Subcutaneous abdominal adipose tissue (tissue), 5 donors: ENCODE results near the gene KIF15.
A peak's percentile ranks its signal among the peaks of the same experiment; 100 is the strongest.
"Not testable (repeated sequence)": the region's sequence is repeated elsewhere in the genome, so short reads cannot be mapped to it uniquely, and the experiment has no call there.

ENCODE experiments used
- H3K27ac ChIP-seq: one replicate; pipeline ENCODE4 v1.7.0; 2013; ENCODE audit warnings: low read depth, mild to moderate bottlenecking, inconsistent platforms, low read length, moderate library complexity
- H3K27me3 ChIP-seq, 5 donors: one replicate each; pipeline ENCODE4 v1.7.0; 2013; ENCODE audit warnings: low read length in 5 of 5, inconsistent platforms in 1 of 5; ENCODE audit not compliant: control insufficient read depth in 5 of 5, insufficient read depth in 4 of 5
- H3K36me3 ChIP-seq, 5 donors: one replicate each; pipeline ENCODE4 v1.7.0; 2013; ENCODE audit warnings: low read length in 5 of 5; ENCODE audit not compliant: control insufficient read depth in 5 of 5, insufficient read depth in 5 of 5
- H3K4me1 ChIP-seq, 5 donors: one replicate each; pipeline ENCODE4 v1.7.0; 2013; ENCODE audit warnings: low read length in 5 of 5, mild to moderate bottlenecking in 3 of 5, moderate library complexity in 1 of 5; ENCODE audit not compliant: control insufficient read depth in 5 of 5, insufficient read depth in 5 of 5
- H3K4me3 ChIP-seq, 5 donors: one replicate each; pipeline ENCODE4 v1.7.0; 2013; ENCODE audit warnings: low read length in 5 of 5, low read depth in 1 of 5
- H3K9ac ChIP-seq, 5 donors: one replicate each; pipeline ENCODE4 v1.7.0; 2013; ENCODE audit warnings: low read length in 5 of 5, mild to moderate bottlenecking in 4 of 5, moderate library complexity in 3 of 5
- H3K9me3 ChIP-seq, 5 donors: one replicate each; pipeline ENCODE4 v1.7.0; 2013; ENCODE audit warnings: low read length in 5 of 5; ENCODE audit not compliant: control insufficient read depth in 5 of 5
- donor health status: healthy.
- donor health status: healthy.
- donor health status: healthy.
- donor health status: healthy.
- donor health status: healthy.

The KIF15 gene

GRCh38 chr3:44814751-44815150 is 53.2 kb downstream of the KIF15 start:
- H3K27me3 ChIP-seq, result no peaks in the 10 kb centered on the region
- no peak overlapping the region for H3K27ac ChIP-seq
- no peak overlapping the region for H3K4me3 ChIP-seq
- H3K9ac ChIP-seq, result no peak overlapping the region
- H3K9me3 ChIP-seq, result no peaks in the 10 kb centered on the region
- H3K4me1 ChIP-seq, result no peaks in the 10 kb centered on the region
- H3K36me3 ChIP-seq, result no peaks in the 10 kb centered on the region

GRCh38 chr3:44816334-44816733 is 54.7 kb downstream of the KIF15 start:
- not testable (repeated sequence) for H3K27ac ChIP-seq, H3K36me3 ChIP-seq, H3K27me3 ChIP-seq, H3K4me1 ChIP-seq, H3K4me3 ChIP-seq, H3K9ac ChIP-seq, H3K9me3 ChIP-seq

DNA sequence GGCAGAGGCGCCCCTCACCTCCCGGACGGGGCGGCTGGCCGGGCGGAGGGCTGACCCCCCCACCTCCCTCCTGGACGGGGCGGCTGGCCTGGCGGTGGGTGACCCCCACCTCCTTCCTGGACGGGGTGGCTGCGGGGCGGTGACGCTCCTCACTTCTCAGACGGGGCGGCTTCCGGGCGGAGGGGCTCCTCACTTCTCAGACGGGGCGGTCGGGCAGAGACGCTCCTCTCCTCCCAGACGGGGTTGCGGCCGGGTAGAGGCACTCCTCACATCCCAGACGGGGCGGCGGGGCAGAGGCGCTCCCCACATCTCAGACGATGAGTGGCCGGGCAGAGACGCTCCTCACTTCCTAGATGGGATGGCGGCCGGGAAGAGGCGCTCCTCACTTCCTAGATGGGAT is 59.6 kb downstream of the KIF15 start:
- peaks cover 2 to 23% (median 19%) of the 10 kb centered on the region in 5 donors for H3K4me1 ChIP-seq
- not testable (repeated sequence) for H3K9me3 ChIP-seq, H3K27ac ChIP-seq, H3K4me3 ChIP-seq, H3K27me3 ChIP-seq, H3K9ac ChIP-seq, H3K36me3 ChIP-seq

DNA sequence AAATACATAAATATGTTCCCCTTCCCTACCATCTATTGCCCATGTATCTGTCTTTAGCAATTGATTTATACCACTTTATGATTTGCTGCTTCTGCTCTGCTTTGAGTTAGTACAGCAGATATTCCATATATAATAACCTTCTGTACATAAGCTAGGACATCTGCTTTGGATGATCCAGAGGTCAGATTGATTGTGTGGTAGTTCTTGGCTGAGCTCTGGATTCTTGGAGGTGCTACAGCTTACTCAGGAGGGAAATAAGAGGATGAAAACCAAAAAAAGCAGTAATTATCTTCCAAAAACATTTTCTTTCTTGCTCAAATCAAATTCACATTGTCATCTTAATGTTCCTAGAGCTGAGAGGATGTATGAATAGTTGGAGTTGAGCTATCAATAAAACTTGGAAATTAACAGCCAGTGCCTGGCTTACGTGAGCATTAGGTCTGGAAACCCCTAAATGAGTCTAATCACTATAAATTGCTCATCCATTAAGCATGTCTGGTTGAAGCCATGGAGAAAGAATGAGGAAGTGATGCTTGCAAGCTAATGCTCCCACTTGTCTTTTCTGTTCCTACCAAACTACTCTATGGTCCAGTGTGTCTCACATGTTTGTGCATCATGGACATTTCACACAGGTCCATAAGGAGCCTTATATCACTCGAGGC is 63.8 kb downstream of the KIF15 start:
- H3K27ac ChIP-seq, result peak overlapping the region; percentile 91
- H3K36me3 ChIP-seq, result no peaks in the 10 kb centered on the region
- peaks cover 2 to 23% (median 19%) of the 10 kb centered on the region in 5 donors for H3K4me1 ChIP-seq
- no peaks in the 10 kb centered on the region for H3K9me3 ChIP-seq
- H3K27me3 ChIP-seq, result no peaks in the 10 kb centered on the region
- peak overlapping the region in 1 of 5 donors; percentile 57 for H3K9ac ChIP-seq
- H3K4me3 ChIP-seq, result no peak overlapping the region

DNA sequence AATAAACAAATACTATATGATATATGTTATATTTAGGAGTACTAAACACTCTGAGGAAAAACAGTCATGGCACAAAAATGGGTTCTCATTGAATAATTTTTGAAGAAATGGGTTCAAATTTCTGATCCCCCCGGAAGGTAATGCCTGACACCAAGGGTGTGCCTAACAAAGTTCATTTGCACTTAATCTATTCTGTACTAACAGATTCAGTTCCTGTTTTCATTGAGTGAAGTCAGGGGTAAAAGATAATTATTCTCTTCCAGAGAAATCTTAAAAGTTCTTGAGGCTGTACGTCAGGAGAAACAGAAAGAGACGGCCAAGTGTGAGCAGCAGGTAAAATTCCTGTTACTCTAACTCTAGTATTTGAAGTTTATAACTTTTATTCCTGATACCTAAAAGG is 65.6 kb downstream of the KIF15 start:
- Histone ChIP-seq H3K4me3 (no peak overlapping the region), H3K27me3 (no peaks in the 10 kb centered on the region), H3K9me3 (no peaks in the 10 kb centered on the region), H3K4me1 (peaks cover 2 to 23% (median 19%) of the 10 kb centered on the region in 5 donors), H3K27ac (no peak overlapping the region), H3K36me3 (no peaks in the 10 kb centered on the region), H3K9ac (no peak overlapping the region)

- Histone ChIP-seq H3K9me3 (no peaks in the 10 kb centered on the region), H3K9ac (no peak overlapping the region), H3K4me1 (no peaks in the 10 kb centered on the region), H3K4me3 (no peak overlapping the region), H3K27ac (no peak overlapping the region), H3K36me3 (no peaks in the 10 kb centered on the region), H3K27me3 (no peaks in the 10 kb centered on the region)
These were observed 69.6 kb downstream of the KIF15 start for GRCh38 chr3:44831232-44831631.

DNA sequence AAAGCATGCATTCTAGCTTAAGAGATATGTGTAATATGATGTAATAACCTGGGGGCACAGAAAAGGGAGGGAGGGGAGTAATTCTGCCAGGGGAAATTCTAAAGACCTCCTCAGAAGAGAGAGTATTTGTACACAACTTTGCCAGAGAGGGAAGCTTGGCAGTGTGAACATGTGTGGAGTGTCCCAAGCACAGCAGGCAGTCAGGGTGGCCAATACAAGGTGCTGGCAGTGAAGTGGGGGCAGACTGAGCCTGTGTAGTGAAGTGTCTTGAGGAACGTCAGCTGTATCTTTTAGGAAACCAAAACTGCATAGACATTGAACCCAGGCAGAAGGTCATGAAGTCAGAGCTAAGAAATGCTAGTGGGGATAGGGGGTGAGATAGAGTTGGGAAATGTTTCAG is 70.4 kb downstream of the KIF15 start:
- H3K27ac ChIP-seq, result no peak overlapping the region
- H3K9me3 ChIP-seq, result peaks cover 2 to 6% (median 5%) of the 10 kb centered on the region in 5 donors
- no peaks in the 10 kb centered on the region for H3K4me1 ChIP-seq
- no peaks in the 10 kb centered on the region for H3K27me3 ChIP-seq
- H3K9ac ChIP-seq, result no peak overlapping the region
- no peaks in the 10 kb centered on the region for H3K36me3 ChIP-seq
- no peak overlapping the region for H3K4me3 ChIP-seq

- H3K27ac ChIP-seq, result no peak overlapping the region
- no peaks in the 10 kb centered on the region for H3K36me3 ChIP-seq
- no peak overlapping the region for H3K4me3 ChIP-seq
- peaks cover 2 to 8% (median 6%) of the 10 kb centered on the region in 5 donors for H3K9me3 ChIP-seq
- no peaks in the 10 kb centered on the region for H3K27me3 ChIP-seq
- H3K4me1 ChIP-seq, result no peaks in the 10 kb centered on the region
- no peak overlapping the region for H3K9ac ChIP-seq
These were observed 71.4 kb downstream of the KIF15 start for GRCh38 chr3:44832965-44833364.

DNA sequence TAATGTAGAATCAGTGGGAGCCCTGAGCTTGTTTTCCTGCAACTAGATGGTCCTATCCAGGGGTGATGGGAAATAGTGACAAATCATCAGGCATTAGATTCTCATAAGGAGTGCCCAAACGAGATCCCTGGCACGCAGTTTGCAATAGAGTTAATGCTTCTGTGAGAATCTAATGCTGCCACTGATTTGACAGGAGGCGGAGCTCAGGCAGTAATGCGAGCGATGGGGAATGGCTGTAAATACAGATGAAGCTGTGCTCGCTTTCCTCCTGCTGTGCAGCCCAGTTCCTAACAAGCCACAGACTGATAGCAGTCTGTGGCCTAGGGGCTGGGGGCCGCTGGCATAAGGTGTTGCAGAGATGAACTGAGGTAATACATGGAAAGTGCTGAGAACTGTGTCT is 71.8 kb downstream of the KIF15 start:
- Histone ChIP-seq H3K9ac (no peak overlapping the region), H3K4me1 (no peaks in the 10 kb centered on the region), H3K27me3 (no peaks in the 10 kb centered on the region), H3K36me3 (no peaks in the 10 kb centered on the region), H3K9me3 (peaks cover 2 to 8% (median 6%) of the 10 kb centered on the region in 5 donors), H3K4me3 (no peak overlapping the region), H3K27ac (no peak overlapping the region)

GRCh38 chr3:44835684-44836083 is 74.1 kb downstream of the KIF15 start:
- H3K4me3 ChIP-seq, result no peak overlapping the region
- H3K9me3 ChIP-seq, result peaks cover 2 to 8% (median 6%) of the 10 kb centered on the region in 5 donors
- H3K27ac ChIP-seq, result no peak overlapping the region
- H3K9ac ChIP-seq, result no peak overlapping the region
- H3K27me3 ChIP-seq, result no peaks in the 10 kb centered on the region
- no peaks in the 10 kb centered on the region for H3K36me3 ChIP-seq
- H3K4me1 ChIP-seq, result no peaks in the 10 kb centered on the region
